GM23338 (cell line): ENCODE data around the gene CNTRL.

Experiments used
- CREB1 ChIP-seq: fragments of 250-450 bp; sonication (Bioruptor Pico); IDR thresholded peaks from 2 replicates; pipeline ENCODE4 v1.5.0; 2020; ENCODE audit warnings: low read depth, mild to moderate bottlenecking, moderate library complexity
- ETS1 ChIP-seq: IDR thresholded peaks from 2 replicates; pipeline ENCODE4 v1.6.1; 2016; ENCODE audit warnings: antibody characterized with exemption
- EZH2 ChIP-seq: fragments of 200-600 bp; sonication (generic); IDR thresholded peaks from one replicate; pipeline ENCODE4 v1.8.0; 2017; ENCODE audit warnings: antibody characterized with exemption, mild to moderate bottlenecking, low read depth; ENCODE audit not compliant: unreplicated experiment
- EZH2phosphoT487 ChIP-seq: fragments of 200-600 bp; sonication (generic); IDR thresholded peaks from one replicate; pipeline ENCODE4 v1.8.1; 2018; ENCODE audit warnings: antibody characterized with exemption; ENCODE audit not compliant: unreplicated experiment
- JUNB ChIP-seq: IDR thresholded peaks from one replicate; pipeline ENCODE4 v1.6.1; 2016; ENCODE audit warnings: antibody characterized with exemption; ENCODE audit not compliant: unreplicated experiment
- NANOG ChIP-seq: IDR thresholded peaks from 2 replicates; pipeline ENCODE4 v1.6.1; 2016; ENCODE audit warnings: antibody characterized with exemption, borderline replicate concordance
- POLR2AphosphoS5 ChIP-seq: IDR thresholded peaks from 2 replicates; pipeline ENCODE4 v1.6.1; 2016; ENCODE audit warnings: antibody characterized with exemption, low read depth
- REST ChIP-seq: IDR thresholded peaks from one replicate; pipeline ENCODE4 v1.6.1; 2018; ENCODE audit warnings: antibody characterized with exemption; ENCODE audit not compliant: unreplicated experiment
- STAT1 ChIP-seq: IDR thresholded peaks from one replicate; pipeline ENCODE4 v1.6.1; 2016; ENCODE audit warnings: antibody characterized with exemption; ENCODE audit not compliant: unreplicated experiment
- ZNF114 ChIP-seq: fragments of 250-450 bp; sonication (Bioruptor Pico); IDR thresholded peaks from 2 replicates; pipeline ENCODE4 v1.5.0; 2020; ENCODE audit warnings: mild to moderate bottlenecking, moderate library complexity
- TF ChIP-seq, protein P1 (sequence below), 2 experiments: fragments of 200-600 bp in 1 of 2; sonication (generic) in 1 of 2; conservative IDR thresholded peaks; 2 replicates each; pipeline versions ENCODE4 v1.5.1 to v1.6.1; 2016 to 2017; ENCODE audit warnings: antibody characterized with exemption in 2 of 2, low read depth in 2 of 2, mild to moderate bottlenecking in 2 of 2, moderate library complexity in 1 of 2

DNA sequence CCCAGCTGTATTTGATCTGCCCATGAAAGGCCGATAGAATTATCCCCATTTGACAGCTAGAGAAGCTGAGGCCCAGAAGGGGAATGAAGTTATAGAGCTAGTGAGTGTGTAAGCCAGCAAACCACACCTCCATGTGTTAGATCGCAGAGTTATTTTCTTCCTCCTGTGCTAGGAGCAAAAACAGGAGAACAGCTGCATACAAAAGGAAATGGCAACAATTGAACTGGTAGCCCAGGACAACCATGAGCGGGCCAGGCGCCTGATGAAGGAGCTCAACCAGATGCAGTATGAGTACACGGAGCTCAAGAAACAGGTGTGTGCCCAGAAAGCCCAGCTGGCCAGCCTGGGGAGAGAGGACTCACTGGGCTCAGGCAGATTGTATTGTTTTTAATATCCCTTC, 96.5 kb downstream of the CNTRL start:
- no peak for TF ChIP-seq REST
- TF ChIP-seq, protein P1, sequence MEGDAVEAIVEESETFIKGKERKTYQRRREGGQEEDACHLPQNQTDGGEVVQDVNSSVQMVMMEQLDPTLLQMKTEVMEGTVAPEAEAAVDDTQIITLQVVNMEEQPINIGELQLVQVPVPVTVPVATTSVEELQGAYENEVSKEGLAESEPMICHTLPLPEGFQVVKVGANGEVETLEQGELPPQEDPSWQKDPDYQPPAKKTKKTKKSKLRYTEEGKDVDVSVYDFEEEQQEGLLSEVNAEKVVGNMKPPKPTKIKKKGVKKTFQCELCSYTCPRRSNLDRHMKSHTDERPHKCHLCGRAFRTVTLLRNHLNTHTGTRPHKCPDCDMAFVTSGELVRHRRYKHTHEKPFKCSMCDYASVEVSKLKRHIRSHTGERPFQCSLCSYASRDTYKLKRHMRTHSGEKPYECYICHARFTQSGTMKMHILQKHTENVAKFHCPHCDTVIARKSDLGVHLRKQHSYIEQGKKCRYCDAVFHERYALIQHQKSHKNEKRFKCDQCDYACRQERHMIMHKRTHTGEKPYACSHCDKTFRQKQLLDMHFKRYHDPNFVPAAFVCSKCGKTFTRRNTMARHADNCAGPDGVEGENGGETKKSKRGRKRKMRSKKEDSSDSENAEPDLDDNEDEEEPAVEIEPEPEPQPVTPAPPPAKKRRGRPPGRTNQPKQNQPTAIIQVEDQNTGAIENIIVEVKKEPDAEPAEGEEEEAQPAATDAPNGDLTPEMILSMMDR (conservative IDR thresholded peaks at IDR 0.05; ENCODE audit: low read depth in 2 of 2): no peak
- TF ChIP-seq NANOG: no peak
- no peak for TF ChIP-seq POLR2AphosphoS5
- TF ChIP-seq JUNB: no peak
- TF ChIP-seq CREB1: no peak
- TF ChIP-seq EZH2: no peak
- TF ChIP-seq EZH2phosphoT487: no peak
- TF ChIP-seq ETS1: no peak
- no peak for TF ChIP-seq ZNF114 (CRISPR knock-in tag)
- no peak for TF ChIP-seq STAT1
